Keratinocyte (primary cell): ENCODE measurements around the gene NUP210. TPM values are rescaled to one million over a fixed set of nuclear protein-coding genes. Genes with fewer than 3 reads are reported as not detected.

ENCODE experiments used
- DNase-seq: peaks from one replicate; pipeline ENCODE4 v3.0.0-alpha.2; 2011; ENCODE audit warnings: low read depth, missing footprints, low spot score
- FAIRE-seq: peaks from 2 replicates; lab custom pipeline; 2011; peaks lifted over from hg19 to GRCh38; lab: Jason Lieb, UNC
- H2AFZ ChIP-seq: 2 replicates; pipeline ENCODE4 v1.6.0; 2012; ENCODE audit warnings: low read length, control low read depth, inconsistent platforms; ENCODE audit not compliant: control insufficient read depth
- H3K27ac ChIP-seq: 2 replicates; pipeline ENCODE4 v1.5.1; 2011; ENCODE audit warnings: low read length; ENCODE audit not compliant: control insufficient read depth, insufficient read depth
- H3K27me3 ChIP-seq: 3 replicates; pipeline ENCODE4 v1.6.0; 2011; ENCODE audit warnings: low read length; ENCODE audit not compliant: control insufficient read depth, insufficient read depth; ENCODE audit errors: extremely low read depth
- H3K36me3 ChIP-seq, 2 experiments: 2 replicates in 1 of 2; 3 replicates in 1 of 2; pipeline ENCODE4 v1.5.1; 2011; ENCODE audit warnings: low read length in 2 of 2, mild to moderate bottlenecking in 1 of 2; ENCODE audit not compliant: control insufficient read depth in 2 of 2, insufficient read depth in 2 of 2; ENCODE audit errors: extremely low read depth in 1 of 2
- H3K4me1 ChIP-seq: 3 replicates; pipeline ENCODE4 v1.5.1; 2011; ENCODE audit warnings: low read length; ENCODE audit not compliant: control insufficient read depth, insufficient read depth; ENCODE audit errors: extremely low read depth
- H3K4me2 ChIP-seq: 3 replicates; pipeline ENCODE4 v1.6.0; 2011; ENCODE audit warnings: low read depth, low read length; ENCODE audit not compliant: control insufficient read depth, insufficient read depth; ENCODE audit errors: extremely low read depth
- H3K4me3 ChIP-seq, 3 experiments: fragments of 200-600 bp in 1 of 3; sonication (generic) in 1 of 3; 2 replicates in 2 of 3; 3 replicates in 1 of 3; pipeline ENCODE4 v1.5.1; 2011 to 2016; ENCODE audit warnings: low read length in 3 of 3, mild to moderate bottlenecking in 3 of 3, control low read depth in 2 of 3, inconsistent platforms in 1 of 3, low read depth in 1 of 3, mixed read lengths in 1 of 3, mixed run types in 1 of 3, moderate library complexity in 1 of 3; ENCODE audit not compliant: control insufficient read depth in 2 of 3, insufficient read depth in 2 of 3; ENCODE audit errors: extremely low read depth in 1 of 3
- H3K79me2 ChIP-seq: 2 replicates; pipeline ENCODE4 v1.6.0; 2012; ENCODE audit warnings: low read length; ENCODE audit not compliant: control insufficient read depth, insufficient read depth
- H3K9ac ChIP-seq: 3 replicates; pipeline ENCODE4 v1.6.0; 2011; ENCODE audit warnings: low read length; ENCODE audit not compliant: control insufficient read depth, insufficient read depth; ENCODE audit errors: extremely low read depth
- H3K9me1 ChIP-seq: 3 replicates; pipeline ENCODE4 v1.6.0; 2011; ENCODE audit warnings: low read length; ENCODE audit not compliant: control insufficient read depth, insufficient read depth; ENCODE audit errors: extremely low read depth
- H3K9me3 ChIP-seq: 2 replicates; pipeline ENCODE4 v1.5.1; 2012; ENCODE audit warnings: low read depth, low read length; ENCODE audit not compliant: control insufficient read depth
- H4K20me1 ChIP-seq: 3 replicates; pipeline ENCODE4 v1.6.0; 2011; ENCODE audit warnings: low read length; ENCODE audit not compliant: control insufficient read depth, insufficient read depth; ENCODE audit errors: extremely low read depth
- CTCF ChIP-seq, 3 experiments: IDR thresholded peaks in 1 of 3; conservative IDR thresholded peaks in 1 of 3; optimal IDR thresholded peaks in 1 of 3; 2 replicates in 2 of 3; 3 replicates in 1 of 3; pipeline versions ENCODE3 to v1.5.1; 2011; ENCODE audit warnings: low read length in 3 of 3, mild to moderate bottlenecking in 3 of 3, moderate library complexity in 2 of 3, control low read depth in 1 of 3, inconsistent platforms in 1 of 3; ENCODE audit not compliant: insufficient read depth in 2 of 3; ENCODE audit errors: extremely low read depth in 1 of 3
- EZH2 ChIP-seq: IDR thresholded peaks from one replicate; pipeline ENCODE4 v1.6.1; 2012; ENCODE audit warnings: inconsistent platforms, mild to moderate bottlenecking, low read length, moderate library complexity
- dilution Hi-C: fragments of 300-500 bp; cut with MboI; formaldehyde crosslinking; loops from one replicate; pipeline ENCODE4 v1.7.0; 2020; ENCODE audit warnings: low sequenced_read_pairs; ENCODE audit not compliant: extremely low pct_ligation_motif_present
- polyA plus RNA-seq, 5 experiments: library from polyadenylated mRNA; depleted of rRNA in 3 of 5; stranded (reverse) in 3 of 5; stranded (forward) in 1 of 5; unstranded in 1 of 5; fragments of >200 nt; gene quantifications; 1 replicate in 1 of 5; 2 replicates in 3 of 5; 3 replicates in 1 of 5; pipeline versions ENCODE4 v1.2.1 to v1.2.3, GENCODE V29; 2011 to 2012; ENCODE audit warnings: missing spikeins in 2 of 5, low read depth in 1 of 5, low replicate concordance in 1 of 5

NUP210 gene
- polyA plus RNA-seq, 1 donor (not counting 4 experiments of a cell fraction or from before 2014, with no cell fraction given): 0.01 TPM

DNA sequence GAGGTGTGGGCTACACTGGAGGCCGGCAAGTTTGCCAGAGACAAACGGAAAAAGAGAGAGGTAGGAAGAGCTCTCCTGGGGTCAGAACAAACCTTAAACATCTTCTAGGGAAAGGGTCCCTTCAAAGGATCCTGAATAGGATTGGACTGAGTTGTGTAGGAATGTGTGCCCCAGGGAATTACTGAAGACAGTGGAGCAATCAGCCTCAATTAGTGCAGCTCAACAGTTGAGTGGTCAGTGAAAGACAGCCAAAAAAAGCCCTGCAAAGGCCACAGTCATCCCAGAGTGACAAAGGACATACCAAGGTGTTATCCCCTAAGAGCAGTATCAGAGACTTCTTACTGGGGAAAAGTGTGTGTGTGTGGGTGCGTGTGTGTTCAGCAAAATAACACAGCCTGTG lies 70.3 kb downstream of the NUP210 start:
- no peak overlapping the region for H3K4me3 ChIP-seq
- no peak overlapping the region for H3K9ac ChIP-seq
- TF ChIP-seq EZH2 (no peak), CTCF (optimal IDR thresholded peaks at IDR 0.05 in 1 of 3, IDR thresholded peaks at IDR 0.05 in 1 of 3, conservative IDR thresholded peaks at IDR 0.05 in 1 of 3; ENCODE audit: extremely low read depth in 1 of 3, insufficient read depth in 2 of 3, low read length in 3 of 3) (no peak)
- H3K36me3 ChIP-seq: no peaks in the 10 kb centered on the region
- H4K20me1 ChIP-seq: no peaks in the 10 kb centered on the region
- FAIRE-seq: no peak
- dilution Hi-C loops: no loop called here
- H3K27ac ChIP-seq: no peak overlapping the region
- H3K9me1 ChIP-seq: no peaks in the 10 kb centered on the region
- peaks cover 4% of the 10 kb centered on the region for H3K4me1 ChIP-seq
- H3K79me2 ChIP-seq: no peaks in the 10 kb centered on the region
- peaks cover 5% of the 10 kb centered on the region for H3K27me3 ChIP-seq
- H3K4me2 ChIP-seq: no peak overlapping the region
- no peak for DNase-seq
- no peaks in the 10 kb centered on the region for H3K9me3 ChIP-seq
- no peak overlapping the region for H2AFZ ChIP-seq

- no peaks in the 10 kb centered on the region for H3K9me1 ChIP-seq
- no peak overlapping the region for H3K9ac ChIP-seq
- no peak overlapping the region for H3K4me3 ChIP-seq
- no peak for DNase-seq
- no peaks in the 10 kb centered on the region for H4K20me1 ChIP-seq
- H3K79me2 ChIP-seq: no peaks in the 10 kb centered on the region
- no peak overlapping the region for H3K27ac ChIP-seq
- dilution Hi-C loops: no loop called here
- H3K4me1 ChIP-seq: peaks cover 4% of the 10 kb centered on the region
- no peak overlapping the region for H3K4me2 ChIP-seq
- TF ChIP-seq CTCF (optimal IDR thresholded peaks at IDR 0.05 in 1 of 3, IDR thresholded peaks at IDR 0.05 in 1 of 3, conservative IDR thresholded peaks at IDR 0.05 in 1 of 3; ENCODE audit: extremely low read depth in 1 of 3, insufficient read depth in 2 of 3, low read length in 3 of 3) (no peak), EZH2 (no peak)
- no peaks in the 10 kb centered on the region for H3K9me3 ChIP-seq
- no peaks in the 10 kb centered on the region for H3K36me3 ChIP-seq
- no peak overlapping the region for H2AFZ ChIP-seq
- FAIRE-seq: no peak
- peaks cover 5% of the 10 kb centered on the region for H3K27me3 ChIP-seq
Measured at GRCh38 chr3:13348661-13349396, 71.3 kb downstream of the NUP210 start.
